ENCODE measurements around the gene FOXB2. TPM values are rescaled to one million over a fixed set of nuclear protein-coding genes. Genes with fewer than 3 reads are reported as not detected.

FOXB2 gene
- polyA plus RNA-seq, 1 of the 3 experiments (the other 2 are of a cell fraction) = not detected

Small RNA genes within 50 kb of the gene (small RNA-seq; reads per million reads assigned to genes)
- gene ATP5MFP3 = 0 reads per million in 7 experiments

Other genes starting within 250 kb of the FOXB2 start
- 13.0 and 28.6 TPM in 2 replicates for gene PRUNE2, start 113.5 kb upstream of the FOXB2 start, polyA plus RNA-seq (2012; rRNA removed)
- 6.0 and 9.7 TPM in 2 replicates for gene VPS13A, start 157.9 kb downstream of the FOXB2 start, polyA plus RNA-seq (2012; rRNA removed)